ENCODE results near the gene TRAF6. TPM values are rescaled to one million over a fixed set of nuclear protein-coding genes. Genes with fewer than 3 reads are reported as not detected.

The TRAF6 gene
- total and polyA plus RNA-seq, 9 of the 15 experiments (the other 6 are each of a cell fraction or from before 2014, with no cell fraction given) = 2.0 to 13.1 (median 8.2) TPM

DNA sequence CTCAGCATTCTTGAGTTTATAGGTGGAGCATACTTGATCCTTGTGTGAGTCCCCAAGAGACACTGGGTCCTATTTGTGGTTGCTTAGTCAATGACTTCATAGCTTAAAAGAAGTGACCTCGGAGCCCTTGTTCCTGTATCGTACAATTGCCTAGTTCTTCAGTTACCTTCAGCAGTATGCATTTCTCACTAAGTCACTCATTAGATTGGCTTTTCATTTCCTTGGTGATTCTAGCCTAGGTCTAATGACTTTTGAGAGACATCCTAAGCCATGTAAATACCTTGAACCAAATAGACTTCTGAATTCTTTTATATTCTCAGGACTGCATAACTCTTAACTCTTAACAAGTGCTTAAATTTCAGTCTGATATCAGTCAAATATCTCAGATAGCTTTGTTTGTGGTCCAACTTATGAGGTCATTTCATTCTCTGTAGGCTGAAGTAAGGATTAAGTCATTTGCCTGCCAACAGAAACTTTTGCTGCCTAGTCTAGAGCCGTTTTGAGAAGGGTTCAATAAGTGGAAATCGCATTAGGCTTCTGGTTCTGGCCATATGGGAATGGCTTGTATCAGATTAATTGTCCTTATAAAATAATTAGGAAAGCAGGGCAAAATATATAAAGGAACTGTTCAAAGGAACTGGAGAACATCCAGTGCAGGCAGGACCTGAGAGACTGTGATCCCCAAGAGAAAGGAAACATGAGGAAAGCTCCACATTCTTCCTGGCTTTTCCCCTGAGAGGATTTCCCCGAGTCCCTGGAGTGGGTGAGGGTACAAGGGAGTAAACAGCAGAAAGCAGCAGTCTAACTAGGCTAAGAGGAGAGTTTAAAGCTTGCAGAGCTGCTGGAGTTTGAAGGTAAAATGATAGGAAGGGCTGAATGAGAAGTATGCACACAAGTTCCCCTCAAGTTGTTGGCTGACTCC lies 39.9 kb downstream of the TRAF6 start (continued):
- TF ChIP-seq JUN (IDR thresholded peaks at IDR 0.05; ENCODE audit: borderline replicate concordance, low read depth, low read length) = no peak
- no peak for TF ChIP-seq JUN (CRISPR knock-in tag; IDR thresholded peaks at IDR 0.05; ENCODE audit: borderline replicate concordance)
- no peak for TF ChIP-seq NR1H2 (CRISPR knock-in tag; IDR thresholded peaks at IDR 0.05)
- no peak for TF ChIP-seq ARID1B (IDR thresholded peaks at IDR 0.05)
- TF ChIP-seq, protein P1, sequence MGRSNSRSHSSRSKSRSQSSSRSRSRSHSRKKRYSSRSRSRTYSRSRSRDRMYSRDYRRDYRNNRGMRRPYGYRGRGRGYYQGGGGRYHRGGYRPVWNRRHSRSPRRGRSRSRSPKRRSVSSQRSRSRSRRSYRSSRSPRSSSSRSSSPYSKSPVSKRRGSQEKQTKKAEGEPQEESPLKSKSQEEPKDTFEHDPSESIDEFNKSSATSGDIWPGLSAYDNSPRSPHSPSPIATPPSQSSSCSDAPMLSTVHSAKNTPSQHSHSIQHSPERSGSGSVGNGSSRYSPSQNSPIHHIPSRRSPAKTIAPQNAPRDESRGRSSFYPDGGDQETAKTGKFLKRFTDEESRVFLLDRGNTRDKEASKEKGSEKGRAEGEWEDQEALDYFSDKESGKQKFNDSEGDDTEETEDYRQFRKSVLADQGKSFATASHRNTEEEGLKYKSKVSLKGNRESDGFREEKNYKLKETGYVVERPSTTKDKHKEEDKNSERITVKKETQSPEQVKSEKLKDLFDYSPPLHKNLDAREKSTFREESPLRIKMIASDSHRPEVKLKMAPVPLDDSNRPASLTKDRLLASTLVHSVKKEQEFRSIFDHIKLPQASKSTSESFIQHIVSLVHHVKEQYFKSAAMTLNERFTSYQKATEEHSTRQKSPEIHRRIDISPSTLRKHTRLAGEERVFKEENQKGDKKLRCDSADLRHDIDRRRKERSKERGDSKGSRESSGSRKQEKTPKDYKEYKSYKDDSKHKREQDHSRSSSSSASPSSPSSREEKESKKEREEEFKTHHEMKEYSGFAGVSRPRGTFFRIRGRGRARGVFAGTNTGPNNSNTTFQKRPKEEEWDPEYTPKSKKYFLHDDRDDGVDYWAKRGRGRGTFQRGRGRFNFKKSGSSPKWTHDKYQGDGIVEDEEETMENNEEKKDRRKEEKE (IDR thresholded peaks at IDR 0.05; ENCODE audit: borderline replicate concordance in 1 of 2, control insufficient read depth in 1 of 2, low read depth in 2 of 2, low read length in 1 of 2) = no peak
- no peak for TF ChIP-seq MAZ (CRISPR knock-in tag; conservative IDR thresholded peaks at IDR 0.05 in 1 of 2, IDR thresholded peaks at IDR 0.05 in 1 of 2)
